Measurements from ENCODE around the gene PRRC2A. TPM values are rescaled to one million over a fixed set of nuclear protein-coding genes. Genes with fewer than 3 reads are reported as not detected.

Gene PRRC2A
- total and polyA plus RNA-seq, 4 donors, result 28.5 to 164 (median 153) TPM

GRCh38 chr6:31615748-31616147 lies 4.8 kb upstream of the PRRC2A start:
- DNase-seq (no peak), ATAC-seq (ENCODE audit: low FRiP score) (no peak)
- H3K4me3 ChIP-seq (ENCODE audit: low read length in 2 of 2), result no peak overlapping the region
- no peaks in the 10 kb centered on the region for H3K4me1 ChIP-seq (ENCODE audit: control insufficient read depth in 1 of 2, insufficient read depth in 2 of 2, low read length in 2 of 2)
- no peaks in the 10 kb centered on the region for H3K9me3 ChIP-seq (ENCODE audit: control insufficient read depth, low read length)
- WGBS, 2 donors, result 57 to 60% methylated on average over 5 to 7 of the region's 7 CpGs
- H3K36me3 ChIP-seq (ENCODE audit: control insufficient read depth in 1 of 2, insufficient read depth in 2 of 2, low read length in 1 of 2), result no peaks in the 10 kb centered on the region
- no peak overlapping the region for H3K27ac ChIP-seq (ENCODE audit: low read depth in 1 of 2, low read length in 2 of 2)
- H3K27me3 ChIP-seq (ENCODE audit: control insufficient read depth in 1 of 2, insufficient read depth in 2 of 2, low read length in 1 of 2), result no peaks in the 10 kb centered on the region
- intact Hi-C loops (cut with DNase I), result loop anchor here in 1 of 2 donors (5.0 kb wide), 1 partner anchor 328 kb away; no protein-coding TSS in a partner anchor

GRCh38 chr6:31617010-31617409 lies 3.5 kb upstream of the PRRC2A start:
- H3K36me3 ChIP-seq (ENCODE audit: control insufficient read depth in 1 of 2, insufficient read depth in 2 of 2, low read length in 1 of 2), result no peaks in the 10 kb centered on the region
- H3K9me3 ChIP-seq (ENCODE audit: control insufficient read depth, low read length), result no peaks in the 10 kb centered on the region
- intact Hi-C loops (cut with DNase I), result loop anchor here in 1 of 2 donors (5.0 kb wide), 1 partner anchor 330 kb away; no protein-coding TSS in a partner anchor
- no peak overlapping the region for H3K4me3 ChIP-seq (ENCODE audit: low read length in 2 of 2)
- no peak for ATAC-seq (ENCODE audit: low FRiP score)
- DNase-seq, result no peak
- 59 to 82% methylated on average over 2 of the region's 2 CpGs for WGBS, 2 donors
- no peaks in the 10 kb centered on the region for H3K27me3 ChIP-seq (ENCODE audit: control insufficient read depth in 1 of 2, insufficient read depth in 2 of 2, low read length in 1 of 2)
- H3K27ac ChIP-seq (ENCODE audit: low read depth in 1 of 2, low read length in 2 of 2), result no peak overlapping the region
- H3K4me1 ChIP-seq (ENCODE audit: control insufficient read depth in 1 of 2, insufficient read depth in 2 of 2, low read length in 2 of 2), result no peaks in the 10 kb centered on the region

GRCh38 chr6:31619805-31620585 lies 520 bp upstream of the PRRC2A start:
- DNase-seq (peak; percentile 98 to 99), ATAC-seq (ENCODE audit: low FRiP score) (peak; percentile 97)
- intact Hi-C loops (cut with DNase I), result loop anchor here (5.0 kb wide), 3 partner anchors 42 to 1958 kb away; partner anchors contain the start of genes C6orf47 (in 1 of the 2) and GPANK1 (in 1 of the 2)
- 0 to 1% methylated on average over 50 of the region's 50 CpGs for WGBS, 2 donors
- Histone ChIP-seq H3K4me1 (ENCODE audit: control insufficient read depth in 1 of 2, insufficient read depth in 2 of 2, low read length in 2 of 2) (no peaks in the 10 kb centered on the region), H3K27me3 (ENCODE audit: control insufficient read depth in 1 of 2, insufficient read depth in 2 of 2, low read length in 1 of 2) (no peaks in the 10 kb centered on the region), H3K4me3 (ENCODE audit: low read length in 2 of 2) (peak overlapping the region; percentile 11 to 22), H3K27ac (ENCODE audit: low read depth in 1 of 2, low read length in 2 of 2) (peak overlapping the region; percentile 59 to 89), H3K9me3 (ENCODE audit: control insufficient read depth, low read length) (no peaks in the 10 kb centered on the region), H3K36me3 (ENCODE audit: control insufficient read depth in 1 of 2, insufficient read depth in 2 of 2, low read length in 1 of 2) (peaks cover 3 to 5% of the 10 kb centered on the region in 2 donors)

GRCh38 chr6:31621320-31621939 lies 915 bp downstream of the PRRC2A start:
- peak overlapping the region; percentile 87 to 88 for H3K4me3 ChIP-seq (ENCODE audit: low read length in 2 of 2)
- WGBS, 2 donors, result 2% methylated on average over 15 of the region's 15 CpGs
- intact Hi-C loops (cut with DNase I), result loop anchor here (5.0 kb wide), 2 partner anchors 41 to 1959 kb away; partner anchors contain the start of genes C6orf47 (in 1 of the 2) and GPANK1 (in 1 of the 2)
- no peak for DNase-seq
- peaks cover 7 to 12% of the 10 kb centered on the region in 2 donors for H3K36me3 ChIP-seq (ENCODE audit: control insufficient read depth in 1 of 2, insufficient read depth in 2 of 2, low read length in 1 of 2)
- no peaks in the 10 kb centered on the region for H3K27me3 ChIP-seq (ENCODE audit: control insufficient read depth in 1 of 2, insufficient read depth in 2 of 2, low read length in 1 of 2)
- no peak for ATAC-seq (ENCODE audit: low FRiP score)
- no peaks in the 10 kb centered on the region for H3K4me1 ChIP-seq (ENCODE audit: control insufficient read depth in 1 of 2, insufficient read depth in 2 of 2, low read length in 2 of 2)
- H3K27ac ChIP-seq (ENCODE audit: low read depth in 1 of 2, low read length in 2 of 2), result peak overlapping the region; percentile 68 to 91
- H3K9me3 ChIP-seq (ENCODE audit: control insufficient read depth, low read length), result no peaks in the 10 kb centered on the region

GRCh38 chr6:31621991-31622390 lies 1.5 kb downstream of the PRRC2A start:
- no peak overlapping the region for H3K27ac ChIP-seq (ENCODE audit: low read depth in 1 of 2, low read length in 2 of 2)
- DNase-seq, result no peak
- intact Hi-C loops (cut with DNase I), result loop anchor here (5.0 kb wide), 2 partner anchors 40 to 1960 kb away; partner anchors contain the start of genes C6orf47 (in 1 of the 2) and GPANK1 (in 1 of the 2)

GRCh38 chr6:31622684-31623091 lies 2.2 kb downstream of the PRRC2A start:
- Histone ChIP-seq H3K27me3 (ENCODE audit: control insufficient read depth in 1 of 2, insufficient read depth in 2 of 2, low read length in 1 of 2) (no peaks in the 10 kb centered on the region), H3K27ac (ENCODE audit: low read depth in 1 of 2, low read length in 2 of 2) (no peak overlapping the region), H3K9me3 (ENCODE audit: control insufficient read depth, low read length) (no peaks in the 10 kb centered on the region), H3K4me3 (ENCODE audit: low read length in 2 of 2) (no peak overlapping the region), H3K4me1 (ENCODE audit: control insufficient read depth in 1 of 2, insufficient read depth in 2 of 2, low read length in 2 of 2) (no peaks in the 10 kb centered on the region), H3K36me3 (ENCODE audit: control insufficient read depth in 1 of 2, insufficient read depth in 2 of 2, low read length in 1 of 2) (peaks cover 10 to 14% of the 10 kb centered on the region in 2 donors)
- 59 to 64% methylated on average over 10 of the region's 10 CpGs for WGBS, 2 donors
- DNase-seq, result no peak
- intact Hi-C loops (cut with DNase I), result loop anchor here (5.0 kb wide), 2 partner anchors 40 to 1960 kb away; partner anchors contain the start of genes C6orf47 (in 1 of the 2) and GPANK1 (in 1 of the 2)
- no peak for ATAC-seq (ENCODE audit: low FRiP score)

More at GRCh38 chr6:31621991-31622390, 1.5 kb downstream of the PRRC2A start:
- no peaks in the 10 kb centered on the region for H3K4me1 ChIP-seq (ENCODE audit: control insufficient read depth in 1 of 2, insufficient read depth in 2 of 2, low read length in 2 of 2)
- 12% methylated on average over 4 of the region's 4 CpGs for WGBS, 2 donors
- H3K27me3 ChIP-seq (ENCODE audit: control insufficient read depth in 1 of 2, insufficient read depth in 2 of 2, low read length in 1 of 2), result no peaks in the 10 kb centered on the region
- no peak overlapping the region for H3K4me3 ChIP-seq (ENCODE audit: low read length in 2 of 2)
- H3K36me3 ChIP-seq (ENCODE audit: control insufficient read depth in 1 of 2, insufficient read depth in 2 of 2, low read length in 1 of 2), result peaks cover 7 to 14% of the 10 kb centered on the region in 2 donors
- H3K9me3 ChIP-seq (ENCODE audit: control insufficient read depth, low read length), result no peaks in the 10 kb centered on the region
- ATAC-seq (ENCODE audit: low FRiP score), result no peak

GRCh38 chr6:31624070-31624469 lies 3.6 kb downstream of the PRRC2A start:
- intact Hi-C loops (cut with DNase I), result loop anchor here (5.0 kb wide), 2 partner anchors 38 to 1962 kb away; partner anchors contain the start of genes C6orf47 (in 1 of the 2) and GPANK1 (in 1 of the 2)
- ATAC-seq (ENCODE audit: low FRiP score) (no peak), DNase-seq (no peak)
- no peaks in the 10 kb centered on the region for H3K9me3 ChIP-seq (ENCODE audit: control insufficient read depth, low read length)
- H3K4me3 ChIP-seq (ENCODE audit: low read length in 2 of 2), result no peak overlapping the region
- no peaks in the 10 kb centered on the region for H3K4me1 ChIP-seq (ENCODE audit: control insufficient read depth in 1 of 2, insufficient read depth in 2 of 2, low read length in 2 of 2)
- H3K27ac ChIP-seq (ENCODE audit: low read depth in 1 of 2, low read length in 2 of 2), result no peak overlapping the region
- peaks cover 13 to 19% of the 10 kb centered on the region in 2 donors for H3K36me3 ChIP-seq (ENCODE audit: control insufficient read depth in 1 of 2, insufficient read depth in 2 of 2, low read length in 1 of 2)
- no peaks in the 10 kb centered on the region for H3K27me3 ChIP-seq (ENCODE audit: control insufficient read depth in 1 of 2, insufficient read depth in 2 of 2, low read length in 1 of 2)
- WGBS, 2 donors, result 85 to 90% methylated on average over 10 of the region's 10 CpGs

- Histone ChIP-seq H3K4me1 (ENCODE audit: control insufficient read depth in 1 of 2, insufficient read depth in 2 of 2, low read length in 2 of 2) (no peaks in the 10 kb centered on the region), H3K27ac (ENCODE audit: low read depth in 1 of 2, low read length in 2 of 2) (no peak overlapping the region), H3K9me3 (ENCODE audit: control insufficient read depth, low read length) (no peaks in the 10 kb centered on the region), H3K36me3 (ENCODE audit: control insufficient read depth in 1 of 2, insufficient read depth in 2 of 2, low read length in 1 of 2) (peaks cover 14 to 33% of the 10 kb centered on the region in 2 donors), H3K4me3 (ENCODE audit: low read length in 2 of 2) (no peak overlapping the region), H3K27me3 (ENCODE audit: control insufficient read depth in 1 of 2, insufficient read depth in 2 of 2, low read length in 1 of 2) (no peaks in the 10 kb centered on the region)
- intact Hi-C loops (cut with DNase I), result loop anchor here in 1 of 2 donors (2.0 kb wide), 1 partner anchor 16 kb away; no protein-coding TSS in a partner anchor
- WGBS, 2 donors, result 85 to 90% methylated on average over 10 of the region's 10 CpGs
- DNase-seq, result no peak
- no peak for ATAC-seq (ENCODE audit: low FRiP score)
These were observed 6.4 kb downstream of the PRRC2A start for GRCh38 chr6:31626952-31627351.
